Measurements from ENCODE around the gene PCDHGA8.
"Not testable (repeated sequence)": the region's sequence is repeated elsewhere in the genome, so short reads cannot be mapped to it uniquely, and the experiment has no call there.

PCDHGA8 gene

GRCh38 chr5:141430332-141431113 is 38.1 kb downstream of the PCDHGA8 start, which contains the start of gene PCDHGA12:
Gene PCDHGA12 (plus strand): TSS chr5:141430507. CDS start chr5:141430760, 253 bp downstream.
- DNase-seq (ENCODE audit: low read depth in 4 of 4, low spot score in 1 of 4), result no peak

- no peak for DNase-seq (ENCODE audit: low read depth in 4 of 4, low spot score in 1 of 4)
Measured at GRCh38 chr5:141431286-141431685, 38.9 kb downstream of the PCDHGA8 start.

- DNase-seq (ENCODE audit: low read depth in 4 of 4, low spot score in 1 of 4), result not testable (repeated sequence)
Measured at GRCh38 chr5:141432308-141432707, 39.9 kb downstream of the PCDHGA8 start.

GRCh38 chr5:141432726-141433125 is 40.3 kb downstream of the PCDHGA8 start:
- not testable (repeated sequence) for DNase-seq (ENCODE audit: low read depth in 4 of 4, low spot score in 1 of 4)

- DNase-seq (ENCODE audit: low read depth in 4 of 4, low spot score in 1 of 4), result no peak
Measured at GRCh38 chr5:141434006-141434405, 41.6 kb downstream of the PCDHGA8 start.

- no peak for DNase-seq (ENCODE audit: low read depth in 4 of 4, low spot score in 1 of 4)
Measured at GRCh38 chr5:141437221-141437620, 44.8 kb downstream of the PCDHGA8 start.

- DNase-seq (ENCODE audit: low read depth in 4 of 4, low spot score in 1 of 4), result no peak
Measured at GRCh38 chr5:141439411-141440141, 47.1 kb downstream of the PCDHGA8 start.

GRCh38 chr5:141440341-141440740 is 47.9 kb downstream of the PCDHGA8 start:
- no peak for DNase-seq (ENCODE audit: low read depth in 4 of 4, low spot score in 1 of 4)

GRCh38 chr5:141441571-141442170 is 49.2 kb downstream of the PCDHGA8 start:
- no peak for DNase-seq (ENCODE audit: low read depth in 4 of 4, low spot score in 1 of 4)
